GM19324 (cell line): ENCODE measurements around the gene GMPR2.

Experiments used
- ATAC-seq: cut with Tn5 transposase; IDR thresholded peaks from one replicate; pipeline ENCODE4 v1.9.1; 2021; ENCODE audit warnings: mild to moderate bottlenecking, moderate library complexity; ENCODE audit not compliant: unreplicated experiment, low FRiP score

The GMPR2 gene

DNA sequence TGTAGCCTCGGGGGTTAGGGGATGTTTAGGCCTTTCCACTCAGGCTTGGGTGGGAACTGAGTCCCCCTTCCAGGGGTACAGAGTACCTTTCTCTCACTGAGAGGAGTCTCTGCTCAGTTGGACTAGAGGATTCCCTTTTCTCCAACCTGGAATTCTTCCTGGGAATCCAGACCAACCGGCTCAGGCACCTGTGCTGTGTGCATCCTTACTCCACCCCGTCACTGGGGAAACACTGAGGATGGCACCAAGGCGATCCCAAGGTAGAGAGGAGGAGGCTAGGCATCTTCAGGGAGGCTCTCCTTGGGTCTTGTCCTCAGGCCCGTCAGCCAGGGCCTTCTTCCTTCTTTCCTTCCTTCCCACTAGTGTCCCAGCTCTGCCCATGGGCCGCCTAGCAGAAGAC is 31.1 kb downstream of the GMPR2 start:
- ATAC-seq: no peak

DNA sequence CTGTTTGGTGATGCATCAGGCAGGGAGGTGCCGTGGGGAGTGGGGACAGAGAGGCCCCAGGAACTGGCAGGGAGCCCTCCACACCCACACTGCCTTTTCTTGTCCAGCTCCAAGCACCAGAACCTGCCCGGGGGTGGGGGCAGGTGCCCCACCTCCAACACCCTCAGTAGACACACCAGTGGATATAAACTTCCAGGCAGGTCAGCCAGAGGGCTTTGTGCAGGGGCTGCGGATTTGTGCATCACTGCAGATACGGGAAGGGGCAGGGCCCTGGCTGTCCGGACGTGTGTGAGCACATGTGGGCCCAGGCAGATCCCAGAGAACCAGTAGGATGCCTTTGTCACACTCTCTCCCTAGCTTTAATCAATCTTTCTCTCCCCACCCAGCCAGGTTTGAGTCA is 31.6 kb downstream of the GMPR2 start:
- no peak for ATAC-seq

DNA sequence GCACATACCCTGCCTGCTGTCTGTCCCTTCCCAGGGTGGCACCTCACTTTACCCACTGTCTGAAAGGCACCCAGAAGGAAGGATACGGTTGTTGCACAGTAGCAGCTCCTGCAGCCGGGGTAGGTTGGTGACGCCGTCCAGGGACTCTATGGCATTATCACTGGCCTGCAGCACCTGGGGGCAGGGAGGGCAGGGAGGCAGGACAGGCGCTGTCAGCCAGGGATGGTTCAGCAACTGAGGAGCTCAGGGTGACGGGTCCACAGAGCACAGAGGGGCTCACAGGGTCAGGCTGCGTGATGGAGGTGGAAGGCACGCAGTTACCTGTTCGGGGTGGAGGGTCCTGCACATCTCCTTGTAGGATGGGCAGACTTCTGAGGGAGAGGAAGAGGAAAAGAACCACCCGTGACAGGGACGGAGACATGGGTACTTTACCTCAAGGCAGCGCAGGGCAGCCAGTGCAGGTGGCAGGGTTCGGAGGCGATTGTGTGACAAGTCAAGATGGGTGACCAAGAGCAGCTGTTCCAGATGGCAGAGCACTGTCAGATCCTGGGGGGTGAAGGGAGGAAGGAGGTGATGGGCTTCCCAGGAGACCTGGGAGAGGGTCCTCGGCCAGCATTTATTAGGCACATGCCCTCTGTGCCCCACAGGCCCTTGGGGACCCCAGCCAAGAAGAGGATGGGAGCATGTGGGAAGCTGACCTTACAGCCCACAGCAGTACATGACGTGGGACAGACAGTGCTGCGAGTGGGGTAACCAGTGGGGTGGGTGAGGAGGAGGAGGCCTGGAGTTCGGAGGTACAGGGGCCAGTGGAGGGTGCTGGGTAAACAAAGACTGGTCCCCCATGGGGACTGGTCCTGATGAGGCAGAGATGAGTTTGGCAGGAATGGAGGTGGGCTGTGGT is 33.9 kb downstream of the GMPR2 start:
- ATAC-seq: no peak

DNA sequence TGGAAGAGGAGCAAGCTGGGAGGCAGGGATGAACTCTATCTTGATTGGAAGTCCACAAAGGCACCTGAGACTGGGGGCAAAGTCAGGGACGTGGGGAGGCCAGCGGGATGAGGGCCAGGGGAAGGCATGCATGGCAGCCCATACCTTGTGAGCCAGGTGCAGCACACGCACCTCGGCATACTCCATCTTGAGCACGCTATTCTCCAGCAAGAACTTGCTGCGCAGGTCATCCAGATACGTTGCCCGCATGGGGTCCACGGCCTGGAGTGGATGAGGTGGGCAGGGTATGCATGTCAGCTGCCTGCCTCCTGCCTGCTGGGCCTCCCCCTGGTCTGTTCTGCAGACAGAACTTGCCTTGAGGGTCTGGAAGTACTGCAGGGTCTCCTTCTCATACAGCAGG is 34.8 kb downstream of the GMPR2 start:
- no peak for ATAC-seq

DNA sequence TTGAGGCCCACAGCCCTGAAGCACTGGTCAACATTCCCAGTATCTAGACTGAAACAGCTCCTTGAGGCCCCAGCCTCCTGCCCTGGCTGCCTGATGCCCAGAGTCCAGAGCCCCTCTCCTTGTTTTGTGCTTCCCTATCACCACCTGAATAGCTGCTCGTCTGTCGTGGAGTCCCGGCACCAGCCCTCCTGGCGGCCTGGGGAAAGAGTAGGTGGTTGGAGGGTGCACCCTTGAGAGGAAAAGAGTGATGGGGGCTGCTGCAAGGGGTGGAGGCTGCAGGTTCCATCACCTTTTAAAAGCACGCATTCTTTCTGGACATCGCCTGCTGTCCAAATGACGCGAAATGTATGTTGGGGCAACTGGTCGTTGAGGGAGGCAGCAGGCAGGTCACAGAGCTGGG is 35.5 kb downstream of the GMPR2 start:
- ATAC-seq: no peak

DNA sequence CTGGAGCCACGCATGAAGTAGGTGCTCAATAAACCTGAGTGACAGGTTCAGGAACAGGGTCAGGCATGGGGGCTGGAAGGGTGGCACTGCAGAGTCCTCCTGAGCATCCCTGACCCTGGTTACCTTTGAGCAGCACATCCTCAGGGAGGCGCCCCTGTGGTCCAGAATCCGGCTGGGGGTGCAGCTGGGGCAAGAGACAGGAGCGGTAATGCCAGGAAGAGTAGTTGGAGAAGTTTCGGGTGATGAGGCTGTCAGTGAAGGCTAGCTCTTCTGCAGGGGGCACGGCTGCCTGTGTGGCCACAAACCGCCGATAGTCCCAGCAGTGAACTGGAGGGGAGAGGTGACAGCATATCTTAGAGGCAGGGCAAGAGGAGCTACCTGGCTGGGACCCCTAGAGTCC is 36.6 kb downstream of the GMPR2 start:
- ATAC-seq: no peak

DNA sequence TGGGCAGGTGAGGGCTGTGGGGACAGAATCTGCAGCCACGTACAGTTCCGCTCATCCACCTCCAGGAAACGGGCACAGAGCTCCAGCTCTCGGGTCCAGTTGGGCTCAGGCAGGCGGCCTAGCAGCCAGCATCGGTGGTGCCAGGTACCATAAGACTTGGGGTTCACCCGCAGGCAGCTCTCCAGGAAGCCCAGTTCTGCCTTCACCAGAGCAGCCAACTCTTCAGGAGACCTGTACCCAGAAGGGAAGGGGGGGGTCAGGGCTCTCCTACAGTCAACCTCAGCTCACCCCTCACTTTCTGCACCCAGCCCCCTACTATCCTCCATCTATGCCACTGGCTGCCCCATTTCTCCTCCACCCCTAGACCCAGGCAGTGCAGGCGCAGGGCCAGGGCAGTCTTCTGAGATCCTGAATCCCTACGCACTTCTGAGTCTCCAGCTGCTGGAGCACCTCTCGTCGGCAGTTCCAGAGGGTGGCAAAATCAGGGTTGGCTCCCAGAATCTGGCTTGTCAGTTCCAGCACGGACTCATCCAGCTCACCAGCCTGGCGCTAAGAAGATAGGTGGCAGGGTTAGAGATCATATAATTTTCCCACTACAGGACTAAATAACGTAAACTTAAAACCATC is 37.3 kb downstream of the GMPR2 start:
- ATAC-seq: no peak

DNA sequence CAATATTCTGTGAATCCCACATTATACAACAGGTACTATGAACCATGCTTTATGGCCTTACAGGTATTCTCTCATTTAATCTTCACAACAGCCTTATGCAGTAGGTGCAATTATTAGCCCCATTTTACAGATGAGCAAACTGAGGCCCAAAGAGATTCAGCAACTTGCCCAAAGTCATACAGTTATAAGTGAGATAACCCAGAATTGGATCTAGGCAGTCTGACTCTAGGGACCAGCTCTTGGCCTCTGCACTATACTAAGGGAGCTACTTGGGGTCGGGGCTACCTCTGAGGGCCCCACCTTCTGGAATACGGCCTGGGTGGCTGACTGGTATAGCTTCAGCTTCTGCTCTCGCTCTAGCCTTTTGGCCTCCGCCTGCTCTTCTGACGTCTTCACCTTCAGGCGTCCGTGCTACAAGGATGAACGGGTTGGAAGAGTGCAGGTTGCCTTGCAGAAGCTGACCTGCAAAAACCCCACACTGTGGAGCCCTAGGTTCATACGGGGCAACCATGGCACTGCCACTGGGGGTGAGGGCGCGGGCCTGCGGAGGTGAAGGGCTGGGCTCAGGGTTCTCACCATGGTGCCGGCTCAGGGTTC is 37.9 kb downstream of the GMPR2 start:
- no peak for ATAC-seq

DNA sequence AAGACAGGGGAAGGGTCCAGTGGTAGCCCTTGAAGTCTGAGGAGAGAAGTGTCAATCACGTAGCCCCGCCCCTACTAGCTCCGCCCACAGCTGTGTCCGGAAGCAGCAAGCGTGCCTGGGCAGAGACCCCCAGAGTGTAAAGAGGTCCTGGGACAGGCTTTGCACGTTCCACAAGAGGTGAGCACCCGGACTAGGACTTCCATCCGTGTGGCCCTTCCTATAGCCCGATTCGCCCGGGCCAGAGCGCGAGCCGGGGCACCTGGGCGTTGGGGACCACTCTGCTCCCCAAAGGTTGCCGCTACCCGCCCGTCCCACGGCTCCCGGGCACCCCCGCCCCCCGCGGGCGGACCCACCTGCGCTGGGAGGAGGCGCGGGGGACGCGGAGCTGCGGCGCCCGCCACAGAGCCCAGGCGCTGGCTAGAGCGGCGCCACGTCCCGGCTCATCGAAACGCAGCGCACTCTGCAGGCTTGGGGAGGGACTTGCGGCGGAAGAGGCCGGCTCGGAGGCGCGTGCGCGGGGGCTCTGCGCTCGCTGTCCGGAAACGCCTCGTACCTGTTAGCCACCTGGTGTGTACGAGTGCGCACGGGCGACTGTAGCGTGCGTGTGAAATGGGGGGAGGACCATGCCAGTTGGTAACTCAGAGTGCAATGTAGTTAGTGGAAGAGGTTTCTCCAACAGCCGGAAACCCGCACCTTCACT is 38.6 kb downstream of the GMPR2 start, which contains the start of gene RABGGTA:
Gene RABGGTA, minus strand, starts transcription at position 464 of the 700 bp plus-strand sequence. CDS start 482 bp downstream, outside the sequence.
- ATAC-seq: peak; percentile 93

DNA sequence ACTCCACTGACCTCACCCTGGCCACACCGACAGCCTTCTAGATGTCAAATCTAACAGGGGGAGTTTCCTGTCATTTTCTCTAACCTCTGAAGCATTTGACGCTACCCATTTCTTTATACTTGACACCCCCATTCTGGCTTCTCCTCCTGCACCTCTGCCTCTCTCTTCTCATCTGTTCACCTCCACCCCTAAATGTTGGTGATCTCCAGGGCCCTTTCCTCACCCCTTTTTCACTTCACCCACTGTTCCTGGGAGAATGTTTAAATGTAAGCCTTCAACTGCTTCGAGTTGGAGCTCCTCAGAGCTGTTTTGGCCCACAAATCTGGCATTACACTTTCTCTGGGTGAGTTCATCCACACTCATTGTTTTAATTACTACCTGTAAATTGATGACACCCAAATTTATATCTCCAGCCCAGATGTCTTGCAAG is 39.1 kb downstream of the GMPR2 start:
- ATAC-seq: no peak

DNA sequence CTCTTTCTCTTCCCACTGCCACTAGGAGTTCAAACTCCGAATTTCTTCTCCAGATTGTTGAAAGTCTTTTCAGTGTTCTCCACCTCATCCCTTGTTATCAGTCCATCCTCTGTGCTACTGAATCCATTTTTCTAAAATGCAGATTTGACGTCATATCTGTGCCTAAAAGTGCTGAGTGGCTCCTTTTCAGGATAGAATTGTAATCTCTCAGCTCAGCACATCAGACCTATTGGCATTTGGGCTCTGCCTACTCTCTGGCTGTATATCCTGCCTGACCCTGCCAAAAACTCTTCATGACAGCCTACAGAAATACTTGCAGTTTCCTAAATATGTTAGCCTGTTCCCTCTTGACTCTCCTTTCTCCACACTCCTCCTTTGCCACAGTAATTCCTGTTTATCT is 39.7 kb downstream of the GMPR2 start:
- no peak for ATAC-seq

DNA sequence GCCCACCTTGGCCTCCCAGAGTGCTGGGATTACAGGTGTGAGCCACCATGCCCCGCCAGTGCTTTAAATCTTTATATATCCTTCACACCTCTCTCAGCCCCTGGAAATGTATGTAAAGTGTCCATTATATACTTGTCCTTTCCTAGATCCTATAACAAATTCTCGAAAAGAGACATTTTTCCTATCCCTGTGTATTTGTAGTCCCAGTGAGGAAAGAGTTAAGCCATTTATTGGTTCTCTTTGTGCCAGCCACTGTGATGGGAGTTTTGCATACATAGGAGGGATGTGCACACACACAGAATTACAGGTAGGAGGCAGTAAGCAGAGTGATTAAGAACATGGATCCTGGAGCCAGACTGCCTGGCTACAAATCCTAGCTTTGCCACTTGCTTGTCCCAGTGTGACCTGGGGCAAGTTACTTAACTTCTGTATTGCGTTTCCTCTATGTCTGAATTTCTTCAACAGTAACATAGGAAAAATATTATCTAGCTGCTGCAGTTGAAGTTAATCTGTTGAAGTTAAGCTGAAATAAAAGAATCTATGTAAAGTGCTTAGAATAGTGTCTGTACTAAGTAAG is 40.8 kb downstream of the GMPR2 start:
- no peak for ATAC-seq

DNA sequence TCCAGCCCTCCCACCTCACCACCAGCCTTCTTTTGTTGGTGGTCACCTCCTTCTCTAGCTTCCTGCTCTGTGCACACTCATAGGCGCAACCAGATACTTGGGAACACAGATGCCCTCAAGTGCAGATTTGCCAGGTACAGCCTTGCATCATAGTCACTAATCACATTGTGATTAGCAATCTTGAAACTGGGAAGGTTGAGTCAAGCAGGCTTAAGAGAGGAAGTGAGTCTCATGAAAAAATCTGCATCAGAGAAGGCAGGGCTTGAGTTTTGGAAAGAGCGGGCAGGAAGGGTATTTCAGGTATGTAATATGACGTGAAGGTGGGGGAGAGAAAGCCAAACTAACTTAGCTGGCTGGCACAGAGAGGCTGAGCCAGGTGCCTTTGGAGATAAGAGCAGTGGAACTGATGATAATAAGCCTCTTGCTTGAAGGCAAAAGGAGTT is 41.4 kb downstream of the GMPR2 start:
- ATAC-seq: no peak

DNA sequence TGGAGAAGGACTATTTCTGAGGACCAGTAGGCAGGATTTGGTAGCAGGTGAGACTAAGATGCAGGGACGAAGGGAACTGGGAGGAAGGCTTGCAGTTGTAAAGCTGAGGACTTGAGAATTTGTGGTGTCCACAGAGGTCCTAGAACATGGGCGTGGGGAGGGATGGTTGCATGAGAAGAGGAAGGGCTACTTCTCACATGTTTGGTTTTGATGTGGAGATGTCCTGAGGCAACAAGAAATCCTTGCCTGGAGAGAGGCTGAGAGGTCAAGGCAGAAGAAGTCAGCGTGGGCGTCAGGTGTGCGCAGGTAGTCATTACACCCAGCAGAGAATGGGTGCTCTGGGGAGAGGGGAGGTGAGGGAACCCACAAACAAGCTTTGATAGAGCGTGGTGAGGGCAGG is 44.3 kb downstream of the GMPR2 start:
- no peak for ATAC-seq

DNA sequence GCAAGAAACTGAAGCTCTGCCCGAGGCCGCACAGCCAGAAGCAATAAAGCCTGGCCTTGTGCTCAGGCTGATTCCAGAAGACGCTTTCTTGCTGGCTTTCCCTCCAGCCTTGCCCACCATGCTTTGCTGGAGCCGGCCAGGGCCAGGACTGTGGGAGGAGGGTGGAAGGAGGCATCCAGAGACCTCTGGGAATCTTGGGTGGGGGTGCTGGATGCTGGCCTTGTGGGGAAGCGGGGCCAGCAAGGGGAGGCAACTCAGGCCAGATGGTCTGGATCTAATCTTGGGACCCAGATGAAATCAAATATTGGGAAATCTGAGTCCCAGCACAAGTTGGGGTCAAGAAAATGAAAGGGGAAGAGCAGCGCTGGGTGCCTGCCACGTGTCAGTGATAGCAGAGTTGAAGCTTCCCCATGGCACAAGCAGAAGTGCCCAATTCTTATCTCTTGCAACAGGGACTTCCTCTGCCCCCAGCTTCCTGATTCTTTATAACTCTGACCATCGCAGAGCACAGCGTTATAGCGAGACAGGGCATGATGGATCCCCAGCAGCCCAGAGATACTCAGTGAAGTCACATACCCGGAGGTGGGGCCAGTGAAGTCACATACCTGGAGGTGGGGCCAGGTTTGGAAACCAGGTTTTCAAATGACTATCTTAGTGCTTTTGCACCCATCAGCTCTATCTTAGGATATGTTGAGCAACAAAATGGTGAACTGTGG is 45.0 kb downstream of the GMPR2 start:
- no peak for ATAC-seq

DNA sequence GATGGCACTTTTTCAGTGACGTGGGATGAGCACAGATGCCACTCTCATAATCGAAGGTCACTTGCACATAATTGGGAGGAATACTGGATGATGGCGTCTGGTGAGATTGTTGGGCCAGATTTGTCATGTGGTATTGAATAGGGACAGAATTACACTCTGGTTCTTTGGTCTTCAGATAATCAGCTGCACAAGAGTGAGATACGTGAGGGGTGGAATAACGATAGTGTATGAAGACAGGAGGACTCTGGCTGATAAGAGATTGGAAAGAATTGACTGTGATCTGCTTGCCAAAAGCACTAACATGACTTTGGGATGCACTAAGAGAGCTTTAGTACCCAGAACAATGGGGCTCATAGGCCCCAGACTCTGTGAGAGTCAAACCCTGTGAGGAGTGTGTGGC is 45.7 kb downstream of the GMPR2 start:
- no peak for ATAC-seq

DNA sequence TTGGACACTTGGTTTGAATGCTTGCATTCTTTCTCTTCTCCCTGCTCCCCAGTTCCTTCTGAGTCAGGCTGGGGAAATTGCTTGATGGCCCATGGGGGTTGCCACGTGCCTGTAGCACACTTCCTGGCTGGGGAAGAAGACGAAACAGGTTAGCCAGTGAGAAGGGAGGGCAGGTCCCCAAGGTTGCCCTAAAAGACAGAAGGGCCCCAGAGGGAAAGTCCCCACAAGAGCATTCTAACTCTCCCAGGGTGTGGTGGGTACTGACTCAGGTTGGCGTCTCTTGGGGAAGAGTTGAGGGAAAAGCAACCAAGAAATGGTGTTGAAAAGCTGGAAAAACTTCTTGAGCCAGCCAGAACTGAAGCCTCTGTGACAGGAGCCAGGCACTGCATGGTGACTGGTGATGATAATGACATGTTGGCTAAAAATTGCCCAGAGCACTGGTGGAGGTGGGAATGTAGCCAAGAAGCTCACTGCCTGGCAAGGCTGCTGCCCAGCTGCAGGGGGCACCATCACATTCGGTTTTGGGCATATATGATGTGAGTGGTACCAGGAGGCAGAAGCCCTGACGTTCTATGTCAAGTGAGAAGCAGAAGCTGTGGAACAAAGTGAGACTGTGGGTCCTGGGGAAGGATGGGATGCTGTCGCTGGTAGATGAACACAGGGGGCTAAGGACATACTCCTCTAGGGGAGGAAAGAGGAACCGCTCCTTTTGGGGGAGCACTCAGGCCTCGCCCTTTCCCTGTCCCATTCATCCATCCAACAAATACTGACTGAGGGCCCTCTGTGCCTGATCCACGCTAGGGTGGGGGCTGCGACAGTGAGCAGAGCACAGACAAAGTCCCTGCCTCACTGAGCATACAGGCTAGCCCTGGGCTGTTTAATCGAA is 46.8 kb downstream of the GMPR2 start:
- no peak for ATAC-seq

DNA sequence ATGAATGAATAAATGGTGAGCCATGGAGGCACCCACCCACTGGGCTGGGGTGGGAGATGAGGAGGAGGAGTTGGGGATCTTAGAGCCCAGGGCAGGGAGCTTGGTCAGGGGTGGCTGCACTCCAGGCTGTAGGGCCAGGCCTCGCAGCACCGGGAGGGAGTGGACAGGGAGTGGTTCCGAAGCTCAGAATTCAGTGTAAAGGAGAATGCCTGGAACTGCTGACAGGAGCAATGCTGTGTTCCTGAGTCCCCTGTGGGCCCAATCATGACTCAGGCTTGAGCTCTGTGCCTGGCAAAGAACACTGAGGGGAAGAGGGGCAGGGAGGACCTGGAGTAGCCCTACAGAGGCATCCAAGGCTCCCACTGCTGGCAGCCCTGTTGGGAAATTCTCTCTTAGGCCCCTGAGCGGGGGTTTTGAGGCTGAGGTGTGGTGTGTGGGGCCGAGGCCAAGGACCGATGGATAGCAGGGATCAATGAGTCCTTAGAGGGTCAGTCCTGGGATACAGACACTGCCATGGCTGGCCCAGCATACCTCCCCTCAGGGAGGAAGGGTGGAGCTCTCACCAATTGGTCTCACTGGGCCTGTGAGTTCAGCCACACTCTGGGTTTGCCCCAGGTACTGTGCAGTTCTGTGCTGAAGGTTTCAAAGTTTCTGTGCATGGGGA is 48.2 kb downstream of the GMPR2 start:
- no peak for ATAC-seq
